Naive B cell (primary cell): Measurements from ENCODE around the gene CHSY1. TPM values are rescaled to one million over a fixed set of nuclear protein-coding genes. Genes with fewer than 3 reads are reported as not detected.

Experiments
- ATAC-seq, 2 donors: fragments of 150-1000 bp; cut with Tn5 transposase; 2 replicates each; pipeline ENCODE4 v1.10.0; 2021; ENCODE audit warnings: low read depth in 2 of 2, mild to moderate bottlenecking in 2 of 2, moderate library complexity in 2 of 2
- DNase-seq: peaks from one replicate; pipeline ENCODE4 v3.0.0; 2022
- H3K27ac Mint-ChIP-seq, 6 donors: one replicate each; pipeline ENCODE4 v1.8.0; 2020 to 2022; ENCODE audit warnings: mild to moderate bottlenecking in 6 of 6, mixed read lengths in 6 of 6, moderate library complexity in 5 of 6, inconsistent platforms in 2 of 6
- H3K27me3 Mint-ChIP-seq, 3 donors: one replicate each; pipeline ENCODE4 v1.8.0; 2021 to 2022; ENCODE audit warnings: mixed read lengths in 3 of 3, mild to moderate bottlenecking in 1 of 3
- H3K36me3 Mint-ChIP-seq, 2 donors: one replicate each; pipeline ENCODE4 v1.8.0; 2020 to 2022; ENCODE audit warnings: mixed read lengths in 2 of 2, inconsistent platforms in 1 of 2, mild to moderate bottlenecking in 1 of 2
- H3K4me1 Mint-ChIP-seq, 3 donors: one replicate each; pipeline ENCODE4 v1.8.0; 2020 to 2022; ENCODE audit warnings: mixed read lengths in 3 of 3, inconsistent platforms in 1 of 3, mild to moderate bottlenecking in 1 of 3, moderate library complexity in 1 of 3
- H3K4me3 Mint-ChIP-seq, 8 donors: one replicate each; pipeline ENCODE4 v1.8.0; 2020 to 2022; ENCODE audit warnings: mild to moderate bottlenecking in 8 of 8, mixed read lengths in 8 of 8, moderate library complexity in 8 of 8, inconsistent platforms in 2 of 8
- H3K9me3 Mint-ChIP-seq, 7 donors: one replicate each; pipeline ENCODE4 v1.8.0; 2020 to 2022; ENCODE audit warnings: mixed read lengths in 7 of 7, mild to moderate bottlenecking in 5 of 7, inconsistent platforms in 2 of 7, moderate library complexity in 1 of 7
- polyA plus RNA-seq, 6 donors: library from polyadenylated mRNA; unstranded; fragments of 300-500 nt; fragmentation: Illumina TruSeq; gene quantifications; one replicate each; pipeline ENCODE4 v1.2.3, GENCODE V29; 2021; ENCODE audit warnings: low read depth in 6 of 6

The CHSY1 gene
- polyA plus RNA-seq, 6 donors from 2014 or later: 2.0 to 3.7 (median 2.5) TPM

GRCh38 chr15:101246391-101246790, 5.5 kb downstream of the CHSY1 start:
- no peaks in the 10 kb centered on the region for H3K9me3 Mint-ChIP-seq
- peak; percentile 26 for DNase-seq
- peak overlapping the region; percentile 56 to 93 (median 87) for H3K27ac Mint-ChIP-seq
- H3K36me3 Mint-ChIP-seq: no peaks in the 10 kb centered on the region
- H3K4me3 Mint-ChIP-seq: peak overlapping the region; percentile 17 to 80 (median 60)
- peak; percentile 14 to 17 for ATAC-seq
- H3K4me1 Mint-ChIP-seq: peaks cover 63 to 93% (median 90%) of the 10 kb centered on the region in 3 donors
- no peaks in the 10 kb centered on the region for H3K27me3 Mint-ChIP-seq

GRCh38 chr15:101244889-101245668, 6.8 kb downstream of the CHSY1 start:
- DNase-seq (no peak), ATAC-seq (no peak)
- Mint-ChIP-seq H3K27me3 (no peaks in the 10 kb centered on the region), H3K9me3 (no peaks in the 10 kb centered on the region), H3K36me3 (no peaks in the 10 kb centered on the region), H3K4me1 (peaks cover 58 to 95% (median 84%) of the 10 kb centered on the region in 3 donors), H3K27ac (peak overlapping the region in 5 of 6 donors; percentile 18 to 85 (median 78)), H3K4me3 (peak overlapping the region; percentile 2 to 79 (median 63))

GRCh38 chr15:101244036-101244781, 7.6 kb downstream of the CHSY1 start:
- H3K9me3 Mint-ChIP-seq: no peaks in the 10 kb centered on the region
- H3K27ac Mint-ChIP-seq: peak overlapping the region in 5 of 6 donors; percentile 18 to 94 (median 73)
- no peak for DNase-seq
- no peaks in the 10 kb centered on the region for H3K27me3 Mint-ChIP-seq
- no peak for ATAC-seq
- H3K4me1 Mint-ChIP-seq: peaks cover 63 to 95% (median 84%) of the 10 kb centered on the region in 3 donors
- H3K4me3 Mint-ChIP-seq: peak overlapping the region; percentile 2 to 79 (median 66)
- H3K36me3 Mint-ChIP-seq: no peaks in the 10 kb centered on the region

GRCh38 chr15:101243420-101243819, 8.4 kb downstream of the CHSY1 start:
- Mint-ChIP-seq H3K27ac (peak overlapping the region in 5 of 6 donors; percentile 68 to 94 (median 75)), H3K4me3 (peak overlapping the region in 6 of 8 donors; percentile 20 to 87 (median 78)), H3K27me3 (no peaks in the 10 kb centered on the region), H3K4me1 (peaks cover 68 to 93% (median 81%) of the 10 kb centered on the region in 3 donors), H3K36me3 (no peaks in the 10 kb centered on the region), H3K9me3 (no peaks in the 10 kb centered on the region)
- ATAC-seq (no peak), DNase-seq (no peak)

- Mint-ChIP-seq H3K27me3 (no peaks in the 10 kb centered on the region), H3K36me3 (no peaks in the 10 kb centered on the region), H3K27ac (peak overlapping the region; percentile 5 to 91 (median 68)), H3K9me3 (no peaks in the 10 kb centered on the region), H3K4me3 (peak overlapping the region; percentile 53 to 87 (median 78)), H3K4me1 (peaks cover 68 to 89% (median 76%) of the 10 kb centered on the region in 3 donors)
- ATAC-seq (no peak), DNase-seq (no peak)
These were observed 8.9 kb downstream of the CHSY1 start for GRCh38 chr15:101242999-101243336.

- peaks cover 64 to 85% (median 70%) of the 10 kb centered on the region in 3 donors for H3K4me1 Mint-ChIP-seq
- peak overlapping the region; percentile 53 to 87 (median 78) for H3K4me3 Mint-ChIP-seq
- no peaks in the 10 kb centered on the region for H3K9me3 Mint-ChIP-seq
- H3K27ac Mint-ChIP-seq: peak overlapping the region; percentile 5 to 91 (median 68)
- H3K27me3 Mint-ChIP-seq: no peaks in the 10 kb centered on the region
- peak; percentile 72 for DNase-seq
- H3K36me3 Mint-ChIP-seq: no peaks in the 10 kb centered on the region
- ATAC-seq: peak; percentile 91 to 94
These were observed 9.5 kb downstream of the CHSY1 start for GRCh38 chr15:101242160-101242998.

GRCh38 chr15:101240358-101240757, 11.5 kb downstream of the CHSY1 start:
- Mint-ChIP-seq H3K9me3 (no peaks in the 10 kb centered on the region), H3K4me1 (peaks cover 48 to 70% (median 58%) of the 10 kb centered on the region in 3 donors), H3K27me3 (no peaks in the 10 kb centered on the region), H3K36me3 (no peaks in the 10 kb centered on the region), H3K27ac (no peak overlapping the region), H3K4me3 (no peak overlapping the region)
- DNase-seq (no peak), ATAC-seq (no peak)

- Mint-ChIP-seq H3K27me3 (no peaks in the 10 kb centered on the region), H3K4me3 (peak overlapping the region; percentile 14 to 82 (median 50)), H3K27ac (peak overlapping the region in 5 of 6 donors; percentile 27 to 90 (median 65)), H3K4me1 (peaks cover 42 to 64% (median 52%) of the 10 kb centered on the region in 3 donors), H3K9me3 (no peaks in the 10 kb centered on the region), H3K36me3 (no peaks in the 10 kb centered on the region)
- no peak for DNase-seq
- ATAC-seq: no peak
These were observed 12.1 kb downstream of the CHSY1 start for GRCh38 chr15:101239724-101240136.

GRCh38 chr15:101237251-101237650, 14.6 kb downstream of the CHSY1 start:
- peaks cover 27 to 57% (median 46%) of the 10 kb centered on the region in 3 donors for H3K4me1 Mint-ChIP-seq
- no peak overlapping the region for H3K27ac Mint-ChIP-seq
- no peaks in the 10 kb centered on the region for H3K27me3 Mint-ChIP-seq
- ATAC-seq (no peak), DNase-seq (no peak)
- no peak overlapping the region for H3K4me3 Mint-ChIP-seq
- H3K9me3 Mint-ChIP-seq: no peaks in the 10 kb centered on the region
- peaks cover 5 to 9% of the 10 kb centered on the region in 2 donors for H3K36me3 Mint-ChIP-seq

GRCh38 chr15:101233651-101234280, 18.1 kb downstream of the CHSY1 start:
- no peak for DNase-seq
- Mint-ChIP-seq H3K9me3 (peaks cover 0 to 11% (median 2%) of the 10 kb centered on the region in 7 donors), H3K27me3 (no peaks in the 10 kb centered on the region), H3K4me1 (peaks cover 15 to 49% (median 27%) of the 10 kb centered on the region in 3 donors), H3K4me3 (no peak overlapping the region), H3K36me3 (peaks cover 20 to 22% of the 10 kb centered on the region in 2 donors), H3K27ac (no peak overlapping the region)
- ATAC-seq: no peak

GRCh38 chr15:101232677-101233076, 19.2 kb downstream of the CHSY1 start:
- Mint-ChIP-seq H3K27ac (peak overlapping the region in 1 of 6 donors; percentile 6), H3K36me3 (peaks cover 31 to 33% of the 10 kb centered on the region in 2 donors)

GRCh38 chr15:101228313-101228712, 23.5 kb downstream of the CHSY1 start:
- Mint-ChIP-seq H3K9me3 (peaks cover 5 to 22% (median 15%) of the 10 kb centered on the region in 7 donors), H3K4me1 (peaks cover 25 to 65% (median 53%) of the 10 kb centered on the region in 3 donors), H3K27me3 (no peaks in the 10 kb centered on the region), H3K4me3 (no peak overlapping the region), H3K36me3 (peaks cover 39 to 41% of the 10 kb centered on the region in 2 donors), H3K27ac (peak overlapping the region in 1 of 6 donors; percentile 89)
- no peak for DNase-seq
- ATAC-seq: no peak

More at GRCh38 chr15:101232677-101233076, 19.2 kb downstream of the CHSY1 start:
- DNase-seq: no peak
- H3K4me1 Mint-ChIP-seq: peaks cover 15 to 54% (median 34%) of the 10 kb centered on the region in 3 donors
- H3K4me3 Mint-ChIP-seq: no peak overlapping the region
- H3K9me3 Mint-ChIP-seq: peaks cover 5 to 21% (median 12%) of the 10 kb centered on the region in 7 donors
- H3K27me3 Mint-ChIP-seq: no peaks in the 10 kb centered on the region
- ATAC-seq: no peak
